SKM-1 (cell line): ENCODE measurements around the gene TOR2A.

Source experiments
- DNase-seq: peaks from one replicate; lab custom pipeline; 2025; ENCODE audit not compliant: unreplicated experiment; lab: John Stamatoyannopoulos, UW

The TOR2A gene

DNA sequence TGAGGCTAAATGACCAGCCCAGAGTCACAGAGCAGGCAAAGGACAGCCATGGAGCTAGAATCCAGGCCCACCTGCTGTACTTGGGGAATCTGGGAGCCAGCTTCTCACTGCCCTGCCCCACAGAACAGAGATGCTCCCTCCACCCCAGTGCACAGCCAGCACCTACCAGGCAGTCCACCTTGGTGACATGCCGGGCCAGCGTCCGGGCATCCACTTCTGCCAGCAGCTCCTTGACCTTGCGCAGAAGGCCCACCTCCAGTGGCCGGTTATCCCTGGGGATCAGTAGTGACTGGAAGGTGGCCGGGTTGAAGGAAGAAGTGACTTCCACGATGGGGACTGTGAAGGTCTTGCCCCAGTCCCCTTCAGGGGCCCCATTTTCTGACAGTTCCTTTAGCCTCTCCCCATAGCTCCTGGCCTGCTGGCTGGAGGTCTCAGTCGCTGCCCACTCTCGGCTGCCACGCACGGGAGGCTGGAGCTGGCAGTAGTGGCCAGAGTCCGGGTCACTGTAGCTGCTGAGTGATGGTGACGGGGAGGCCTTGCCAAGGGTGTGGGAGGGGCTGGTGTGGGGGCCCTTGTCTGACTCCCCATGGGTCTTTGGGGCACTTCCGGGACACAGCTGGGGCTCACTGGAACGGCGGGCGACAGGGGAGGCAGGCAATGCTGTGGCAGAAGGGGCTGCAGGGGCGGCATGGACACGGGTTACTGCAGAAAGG, 9.5 kb upstream of the TOR2A start:
- no peak for DNase-seq

DNA sequence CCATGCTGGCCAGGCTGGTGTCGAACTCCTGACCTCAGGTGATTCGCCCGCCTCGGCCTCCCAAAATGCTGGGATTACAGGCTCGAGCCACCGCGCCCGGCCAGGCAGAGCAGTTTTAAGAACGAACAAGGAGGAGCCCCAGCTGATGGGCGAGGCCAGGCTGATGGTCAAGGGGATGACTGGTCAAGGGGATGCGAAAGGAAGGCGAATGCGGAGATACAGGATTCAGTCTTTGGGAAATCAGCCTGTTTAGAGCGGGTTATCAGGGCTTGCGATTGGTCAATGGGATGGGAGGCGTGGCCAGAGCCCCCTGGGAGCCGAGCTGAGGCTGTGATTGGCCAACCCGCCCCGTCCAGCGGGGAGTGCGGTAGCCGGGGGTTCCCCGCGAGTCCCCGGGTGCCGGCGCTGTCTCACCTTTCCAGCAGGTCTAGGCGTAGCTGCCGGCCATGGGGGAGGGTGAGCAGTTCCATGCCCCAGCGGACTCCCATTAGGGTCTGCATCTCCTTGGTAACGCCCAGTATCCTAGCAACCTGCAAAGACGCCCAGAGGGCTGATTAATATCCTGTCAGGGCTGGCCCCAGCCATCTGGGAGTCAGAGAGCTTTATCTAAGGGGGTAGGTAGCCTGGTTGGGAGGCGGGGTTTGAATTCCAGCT, 7.5 kb upstream of the TOR2A start:
- DNase-seq, result no peak

GRCh38 chr9:127741831-127742434, 6.8 kb upstream of the TOR2A start:
- DNase-seq, result no peak

GRCh38 chr9:127739614-127740330, 4.7 kb upstream of the TOR2A start:
- DNase-seq, result no peak

- no peak for DNase-seq
Observed at GRCh38 chr9:127738666-127739065, 3.6 kb upstream of the TOR2A start.

DNA sequence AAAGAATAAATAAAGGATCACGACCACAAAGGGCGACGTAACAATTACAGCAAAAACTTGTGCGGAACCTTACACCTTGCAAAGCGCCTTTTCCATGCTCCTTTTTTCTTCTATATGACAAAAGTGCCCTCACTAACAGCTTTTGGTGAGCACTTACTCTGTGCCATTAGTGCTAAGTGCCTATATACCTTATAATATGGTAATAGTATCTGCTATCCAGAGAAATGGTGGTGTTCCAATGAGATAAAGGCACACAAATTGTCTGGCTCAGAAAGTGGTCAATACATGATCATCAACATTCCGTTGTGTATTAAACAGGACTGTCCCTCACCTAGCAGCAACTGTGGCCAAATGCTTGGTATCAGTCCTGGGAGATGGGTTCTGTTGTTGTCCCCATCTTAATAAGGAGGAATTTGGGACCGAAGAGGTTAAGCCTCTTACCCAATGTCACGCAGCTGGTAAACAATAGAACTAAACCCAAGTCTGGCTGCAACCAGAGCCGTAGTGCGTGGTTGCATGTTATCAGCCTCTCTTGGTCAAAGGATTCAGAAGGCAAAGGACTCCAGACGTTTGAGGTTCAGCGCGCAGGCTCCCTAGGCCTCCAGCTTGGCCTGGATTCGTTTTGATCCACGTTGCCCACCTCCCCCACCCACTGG, 564 bp upstream of the TOR2A start:
- DNase-seq, result no peak

DNA sequence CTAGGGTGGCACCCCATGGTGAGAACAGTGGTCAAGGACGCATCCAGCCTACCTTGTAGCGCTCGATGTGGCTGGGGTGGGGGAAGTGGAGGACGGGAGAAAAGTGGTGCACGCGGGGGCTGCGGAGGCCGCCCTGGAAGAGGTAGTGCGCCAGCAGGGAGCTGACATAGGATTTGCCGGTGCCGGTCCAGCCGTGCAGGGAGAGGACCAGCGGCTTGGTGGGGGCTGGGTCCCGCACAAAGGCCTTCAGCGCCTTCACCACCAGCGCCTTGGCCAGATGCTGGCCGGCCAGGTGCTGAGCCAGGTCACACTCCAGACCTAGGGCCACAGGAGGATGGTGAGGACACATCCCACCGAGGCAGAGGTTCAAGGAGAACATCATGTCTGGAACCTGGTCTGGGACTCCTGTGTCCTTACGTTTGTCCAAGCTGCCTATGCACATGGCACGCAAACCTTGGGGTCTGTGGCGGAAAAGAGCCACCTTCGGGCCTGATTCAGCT, 797 bp downstream of the TOR2A start:
- DNase-seq, result no peak

- DNase-seq, result no peak
Observed at GRCh38 chr9:127733614-127734013, 1.5 kb downstream of the TOR2A start.

DNA sequence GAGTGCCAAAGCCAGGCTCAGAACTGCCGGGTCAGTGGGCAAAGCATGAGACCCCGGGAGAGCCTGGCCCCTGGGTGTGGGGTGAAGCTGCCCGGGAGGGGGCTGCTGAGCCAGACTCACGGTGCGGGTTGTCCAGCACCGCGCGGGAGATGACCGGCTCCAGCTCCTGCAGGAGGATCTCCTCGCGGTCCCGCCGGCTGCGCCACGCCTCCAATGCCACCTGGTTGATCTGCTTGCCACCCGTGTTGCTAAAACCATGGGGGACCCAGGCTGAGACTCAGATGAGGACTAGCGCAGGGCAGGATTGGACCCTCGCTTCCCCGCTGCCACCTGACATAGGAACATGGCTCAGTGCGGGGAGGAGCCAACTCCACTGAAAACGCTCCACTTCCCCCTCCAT, 2.6 kb downstream of the TOR2A start:
- no peak for DNase-seq

- no peak for DNase-seq
Observed at GRCh38 chr9:127731938-127732337, 3.2 kb downstream of the TOR2A start.

- DNase-seq, result no peak
Observed at GRCh38 chr9:127730799-127731410, 4.2 kb downstream of the TOR2A start.

GRCh38 chr9:127730262-127730661, 4.8 kb downstream of the TOR2A start:
- no peak for DNase-seq

- DNase-seq, result no peak
Observed at GRCh38 chr9:127729522-127730256, 5.4 kb downstream of the TOR2A start.

DNA sequence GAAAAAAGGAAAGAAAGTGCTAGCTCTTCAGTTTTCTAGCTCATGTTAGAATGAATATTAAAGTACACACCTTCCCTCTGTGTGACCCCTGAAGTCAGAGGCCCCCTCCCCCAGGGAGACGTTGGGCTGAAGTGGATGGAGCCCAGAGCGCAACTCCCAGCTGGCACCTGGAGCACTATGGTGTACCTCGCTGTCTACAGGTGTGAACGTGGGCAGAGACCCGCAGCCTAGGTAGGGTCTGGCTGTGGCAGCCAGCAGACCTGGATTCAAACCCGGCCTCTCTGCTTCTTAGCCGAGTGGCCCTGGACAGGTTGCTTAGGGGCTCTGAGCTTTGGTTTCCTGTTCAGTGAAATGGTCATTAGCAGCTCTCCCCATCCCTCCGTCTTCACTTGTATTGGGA, 6.3 kb downstream of the TOR2A start:
- DNase-seq, result no peak

GRCh38 chr9:127726871-127727270, 8.2 kb downstream of the TOR2A start:
- DNase-seq, result no peak

DNA sequence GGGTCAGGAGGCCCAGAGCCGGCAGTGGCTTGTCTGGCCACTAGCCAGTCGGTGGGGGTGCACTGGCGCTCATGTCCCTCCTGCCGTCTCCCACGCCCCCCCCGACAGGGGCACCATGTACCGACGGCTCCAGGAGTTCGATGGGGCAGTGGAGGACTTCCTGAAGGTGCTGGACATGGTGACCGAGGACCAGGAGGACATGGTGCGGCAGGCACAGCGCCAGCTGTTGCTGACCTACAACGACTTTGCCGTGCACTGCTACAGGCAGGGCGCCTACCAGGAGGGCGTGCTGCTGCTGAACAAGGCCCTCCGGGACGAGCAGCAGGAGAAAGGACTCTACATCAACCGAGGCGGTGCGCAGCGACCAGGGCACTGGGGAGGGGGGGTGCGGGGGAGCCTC, 11.1 kb downstream of the TOR2A start:
- DNase-seq, result no peak

GRCh38 chr9:127723444-127723843, 11.7 kb downstream of the TOR2A start:
- DNase-seq, result no peak

GRCh38 chr9:127723013-127723412, 12.1 kb downstream of the TOR2A start:
- no peak for DNase-seq

- no peak for DNase-seq
Observed at GRCh38 chr9:127722055-127722745, 12.9 kb downstream of the TOR2A start.
